Fibroblast of lung (primary cell): ENCODE measurements around the gene TNRC18. TPM values are rescaled to one million over a fixed set of nuclear protein-coding genes. Genes with fewer than 3 reads are reported as not detected.
A peak's percentile ranks its signal among the peaks of the same experiment; 100 is the strongest.

ENCODE experiments used
- DNase-seq, 2 donors: peaks; one replicate each; pipeline versions ENCODE4 v3.0.0 to v3.0.0-alpha.2; 2010; ENCODE audit warnings: low read depth in 2 of 2
- H2AFZ ChIP-seq: 2 replicates; pipeline ENCODE4 v1.5.1; 2012; ENCODE audit warnings: low read length, control low read depth, inconsistent platforms
- H3K27ac ChIP-seq: 2 replicates; pipeline ENCODE4 v1.5.1; 2011; ENCODE audit warnings: low read length, control low read depth; ENCODE audit not compliant: insufficient read depth
- H3K27me3 ChIP-seq: 2 replicates; pipeline ENCODE4 v1.5.1; 2011; ENCODE audit warnings: mild to moderate bottlenecking, low read length; ENCODE audit not compliant: control insufficient read depth, insufficient read depth
- H3K36me3 ChIP-seq: 2 replicates; pipeline ENCODE4 v1.5.1; 2011; ENCODE audit warnings: low read length; ENCODE audit not compliant: control insufficient read depth, insufficient read depth
- H3K4me1 ChIP-seq: 2 replicates; pipeline ENCODE4 v1.5.1; 2011; ENCODE audit warnings: low read length; ENCODE audit not compliant: control insufficient read depth, insufficient read depth; ENCODE audit errors: extremely low read depth
- H3K4me2 ChIP-seq: 2 replicates; pipeline ENCODE4 v1.5.1; 2011; ENCODE audit warnings: low read length, control low read depth; ENCODE audit not compliant: insufficient read depth; ENCODE audit errors: extremely low read depth
- H3K4me3 ChIP-seq, 4 experiments: fragments of 200-600 bp in 1 of 4; sonication (generic) in 1 of 4; replicated peaks in 1 of 4; 2 replicates each; pipeline ENCODE4 v1.5.1; 2011 to 2016; ENCODE audit warnings: low read length in 4 of 4, low read depth in 3 of 4, mild to moderate bottlenecking in 3 of 4, control low read depth in 2 of 4, inconsistent platforms in 1 of 4, mixed read lengths in 1 of 4; ENCODE audit not compliant: insufficient read depth in 1 of 4; ENCODE audit errors: control extremely low read depth in 1 of 4
- H3K79me2 ChIP-seq: 2 replicates; pipeline ENCODE4 v1.5.1; 2012; ENCODE audit warnings: mild to moderate bottlenecking, low read length, inconsistent platforms; ENCODE audit not compliant: control insufficient read depth, insufficient read depth
- H3K9ac ChIP-seq: 2 replicates; pipeline ENCODE4 v1.5.1; 2011; ENCODE audit warnings: mild to moderate bottlenecking, low read length, control low read depth; ENCODE audit not compliant: insufficient read depth
- H3K9me3 ChIP-seq: 2 replicates; pipeline ENCODE4 v1.5.1; 2012; ENCODE audit warnings: low read depth, low read length; ENCODE audit not compliant: control insufficient read depth, insufficient read depth
- H4K20me1 ChIP-seq: 2 replicates; pipeline ENCODE4 v1.5.1; 2011; ENCODE audit warnings: low read length; ENCODE audit not compliant: control insufficient read depth, insufficient read depth; ENCODE audit errors: extremely low read depth
- CTCF ChIP-seq, 2 donors: IDR thresholded peaks in 1 of 2; conservative IDR thresholded peaks in 1 of 2; 1 replicate in 1 of 2; 2 replicates in 1 of 2; pipeline ENCODE4 v1.5.1; 2011 to 2012; ENCODE audit warnings: low read length in 2 of 2, control low read depth in 1 of 2, inconsistent platforms in 1 of 2, low read depth in 1 of 2, mild to moderate bottlenecking in 1 of 2
- EZH2 ChIP-seq: IDR thresholded peaks from 2 replicates; pipeline ENCODE4 v1.5.1; 2012; ENCODE audit warnings: low read length, control low read depth, mild to moderate bottlenecking; ENCODE audit errors: missing control alignments
- polyA plus RNA-seq, 2 donors: library from polyadenylated mRNA; depleted of rRNA in 1 of 2; stranded (reverse) in 1 of 2; unstranded in 1 of 2; fragments of >200 nt; gene quantifications; 2 replicates each; pipeline ENCODE4 v1.2.1, GENCODE V29; 2011 to 2012; ENCODE audit warnings: missing spikeins in 1 of 2
- total RNA-seq: library from RNA; depleted of rRNA; stranded (reverse); fragments of >200 nt; gene quantifications from 2 replicates; pipeline ENCODE4 v1.2.1, GENCODE V29; 2014

The TNRC18 gene
- total and polyA plus RNA-seq, 2 donors (not counting 1 experiment from before 2014, with no cell fraction given): 19.7 to 38.5 TPM

DNA sequence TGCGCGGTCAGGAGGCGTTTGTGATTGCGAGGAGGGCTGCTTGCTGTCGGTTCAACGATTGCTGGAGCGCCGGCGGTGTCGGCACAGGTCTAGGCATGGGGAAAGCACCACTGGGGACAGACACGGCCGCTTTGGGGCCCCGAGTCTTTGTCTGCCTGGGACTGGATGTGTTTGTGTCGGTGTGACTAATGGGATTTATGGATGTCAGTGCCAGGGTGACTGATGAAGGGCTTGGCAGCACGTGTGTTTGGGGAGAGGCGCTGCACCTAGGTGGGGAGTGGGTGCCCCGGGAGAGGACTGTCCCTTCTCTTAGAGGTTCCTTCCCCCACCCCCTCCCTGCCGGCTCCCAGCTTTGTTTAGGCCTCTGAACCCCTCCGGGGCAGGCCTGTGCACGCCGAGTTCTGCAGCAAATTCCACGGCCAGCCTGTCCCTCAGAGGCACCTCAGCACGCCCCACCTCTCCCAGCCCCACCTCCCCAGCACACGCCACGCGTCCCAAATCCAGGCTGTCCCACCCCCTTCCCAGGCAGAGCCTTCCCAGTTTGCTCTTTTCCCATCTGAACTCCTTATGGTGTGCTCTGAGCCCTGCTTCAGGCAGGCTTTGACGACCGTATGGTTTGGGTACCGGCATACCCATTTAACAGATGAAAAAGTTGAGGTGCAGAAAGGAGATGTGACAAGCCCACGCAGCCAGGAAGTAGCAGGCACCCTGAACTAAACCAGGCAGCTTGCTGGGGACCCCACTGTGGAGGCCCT, 6.4 kb upstream of the TNRC18 start:
- H3K79me2 ChIP-seq: peaks cover 70% of the 10 kb centered on the region
- H2AFZ ChIP-seq: no peak overlapping the region
- peak overlapping the region; percentile 66 for H3K9ac ChIP-seq
- H3K9me3 ChIP-seq: no peaks in the 10 kb centered on the region
- peak; percentile 42 to 55 for DNase-seq
- H3K4me1 ChIP-seq: peaks cover 2% of the 10 kb centered on the region
- TF ChIP-seq CTCF (conservative IDR thresholded peaks at IDR 0.05 in 1 of 2, IDR thresholded peaks at IDR 0.05 in 1 of 2; ENCODE audit: low read depth in 1 of 2, low read length in 2 of 2): no peak
- TF ChIP-seq EZH2: no peak
- H3K4me2 ChIP-seq: peak overlapping the region; percentile 97
- H3K27ac ChIP-seq: peak overlapping the region; percentile 84
- peaks cover 4% of the 10 kb centered on the region for H3K36me3 ChIP-seq
- no peaks in the 10 kb centered on the region for H3K27me3 ChIP-seq
- H3K4me3 ChIP-seq: peak overlapping the region; percentile 73 to 99 (median 96)
- no peaks in the 10 kb centered on the region for H4K20me1 ChIP-seq

DNA sequence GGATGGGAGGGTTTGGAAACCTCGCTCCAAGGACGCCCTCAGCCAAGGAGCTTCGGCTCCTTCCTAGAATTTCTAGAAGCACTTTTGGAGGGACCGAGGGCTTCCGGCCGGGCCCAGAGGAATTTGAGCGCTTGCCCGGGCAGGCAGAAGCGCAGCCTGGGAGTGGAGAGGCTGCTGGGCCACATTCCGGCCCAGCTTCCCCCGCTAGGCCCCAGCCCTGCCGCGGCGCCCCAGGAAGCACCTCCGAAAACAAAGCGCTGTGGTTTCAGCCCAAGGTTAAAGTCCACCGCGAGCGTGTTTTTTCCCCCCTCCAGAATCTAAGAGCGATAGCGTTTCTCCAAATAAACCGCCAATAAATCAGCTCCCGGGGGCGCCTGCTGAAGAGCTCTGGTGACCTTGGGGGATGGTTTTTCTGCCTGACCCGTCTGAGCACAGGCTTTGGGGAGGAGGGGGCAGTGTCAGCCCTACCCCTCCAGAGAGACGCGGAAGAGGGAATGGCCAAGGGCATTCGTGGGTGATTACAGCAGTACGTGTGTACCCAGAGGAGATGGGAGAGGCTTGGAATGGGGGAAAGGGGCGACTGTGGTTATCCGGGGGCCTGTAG, 5.7 kb upstream of the TNRC18 start:
- peak; percentile 68 to 81 for DNase-seq

More for the DNA sequence above, 5.7 kb upstream of the TNRC18 start:
- H3K27ac ChIP-seq: peak overlapping the region; percentile 84
- peak overlapping the region; percentile 73 to 99 (median 96) for H3K4me3 ChIP-seq
- peaks cover 4% of the 10 kb centered on the region for H3K36me3 ChIP-seq
- H3K4me2 ChIP-seq: peak overlapping the region; percentile 97
- peaks cover 2% of the 10 kb centered on the region for H3K4me1 ChIP-seq
- peaks cover 76% of the 10 kb centered on the region for H3K79me2 ChIP-seq
- H3K9ac ChIP-seq: peak overlapping the region; percentile 66
- H2AFZ ChIP-seq: no peak overlapping the region
- no peaks in the 10 kb centered on the region for H3K27me3 ChIP-seq
- no peaks in the 10 kb centered on the region for H3K9me3 ChIP-seq
- TF ChIP-seq EZH2 (no peak), CTCF (conservative IDR thresholded peaks at IDR 0.05 in 1 of 2, IDR thresholded peaks at IDR 0.05 in 1 of 2; ENCODE audit: low read depth in 1 of 2, low read length in 2 of 2) (no peak)
- H4K20me1 ChIP-seq: no peaks in the 10 kb centered on the region
